GM10266 (cell line): ENCODE data around the gene FAM181A.

Source experiments
- DNase-seq: peaks from one replicate; pipeline ENCODE4 v3.0.0; 2012; ENCODE audit errors: extremely low spot score
- CTCF ChIP-seq: IDR thresholded peaks from 2 replicates; pipeline ENCODE4 v1.5.1; 2012; ENCODE audit warnings: mild to moderate bottlenecking, low read depth; ENCODE audit not compliant: control insufficient read depth, insufficient read depth; ENCODE audit errors: missing control alignments

FAM181A gene

GRCh38 chr14:93915070-93915705 lies 12.0 kb upstream of the FAM181A start:
- no peak for DNase-seq
- no peak for TF ChIP-seq CTCF

GRCh38 chr14:93915800-93916199 lies 11.3 kb upstream of the FAM181A start:
- no peak for TF ChIP-seq CTCF
- DNase-seq: no peak

- TF ChIP-seq CTCF: no peak
- DNase-seq: no peak
These were observed 10.6 kb upstream of the FAM181A start for GRCh38 chr14:93916498-93916897.

- DNase-seq: no peak
- no peak for TF ChIP-seq CTCF
These were observed 10.0 kb upstream of the FAM181A start for GRCh38 chr14:93917141-93917540.

GRCh38 chr14:93921001-93921806 lies 5.9 kb upstream of the FAM181A start:
- no peak for DNase-seq
- TF ChIP-seq CTCF: no peak

- no peak for DNase-seq
- no peak for TF ChIP-seq CTCF
These were observed 3.5 kb upstream of the FAM181A start for GRCh38 chr14:93923626-93924025.
